Stimulated activated CD4-positive, alpha-beta T cell treated with anti-CD3 and anti-CD28 coated beads, Interleukin-12 subunit alpha, Interleukin-12 subunit beta, amount 100 ng/mL, for 48 hours (primary cell): ENCODE data around the gene CYP11A1.
A peak's percentile ranks its signal among the peaks of the same experiment; 100 is the strongest.

ENCODE experiments used
- DNase-seq, 3 donors: peaks; one replicate each; pipeline ENCODE4 v3.0.0-alpha.2; 2020; ENCODE audit warnings: low read depth in 2 of 3, low spot score in 1 of 3

CYP11A1 gene

DNA sequence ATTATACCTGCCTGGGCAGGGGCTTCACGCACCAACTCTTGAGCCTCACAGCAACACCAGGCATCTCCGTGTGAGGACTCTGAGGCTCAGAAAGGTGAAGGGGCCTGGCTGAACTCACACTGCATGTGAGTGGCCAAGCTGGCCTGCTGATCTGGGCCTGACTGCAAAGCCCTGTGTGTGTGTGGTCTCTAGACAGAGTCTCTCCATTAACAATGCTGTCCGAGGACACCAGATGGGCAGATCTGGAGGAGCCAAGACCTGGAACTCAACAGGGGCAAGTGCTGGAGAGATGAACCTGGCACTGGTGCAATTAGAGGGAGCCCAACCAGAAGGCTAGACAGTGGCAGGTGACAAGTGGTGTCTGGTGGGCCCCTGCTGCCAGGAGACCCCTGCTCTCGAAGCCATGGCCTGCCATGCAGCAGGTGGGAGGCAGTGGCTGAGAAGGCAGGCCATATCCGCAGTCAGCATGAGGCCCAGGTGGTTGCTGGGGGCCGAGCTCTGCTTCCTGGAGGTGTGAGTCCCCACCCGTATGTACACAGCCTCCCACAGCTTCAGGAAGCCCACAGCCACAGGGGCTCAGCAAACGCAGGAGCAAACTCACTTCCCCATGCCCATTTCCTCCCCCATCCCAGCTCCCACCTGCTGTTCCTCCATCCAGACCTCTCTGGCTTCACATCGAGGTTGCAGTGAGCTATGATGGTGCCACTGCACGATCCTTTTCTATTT, 39.0 kb downstream of the CYP11A1 start:
- no peak for DNase-seq

DNA sequence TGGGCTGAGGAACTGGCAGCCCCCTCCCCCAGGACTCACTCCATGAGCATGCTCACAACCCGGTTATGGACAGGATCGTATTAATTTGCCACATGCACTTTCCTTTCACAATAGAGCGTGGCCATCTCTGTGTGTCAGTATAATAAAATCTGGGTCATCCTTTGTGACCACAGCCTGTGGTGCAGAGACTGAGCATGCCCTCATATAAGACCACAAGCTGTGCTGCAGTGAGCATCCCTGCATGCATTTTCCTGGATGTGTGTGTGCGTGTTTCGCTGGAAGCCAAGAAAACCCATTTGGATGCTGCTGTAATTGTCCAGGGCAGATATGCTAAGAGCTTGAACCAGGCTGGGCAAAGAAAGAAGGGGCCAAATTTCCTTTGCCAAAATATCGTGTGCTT, 39.7 kb downstream of the CYP11A1 start:
- no peak for DNase-seq

DNA sequence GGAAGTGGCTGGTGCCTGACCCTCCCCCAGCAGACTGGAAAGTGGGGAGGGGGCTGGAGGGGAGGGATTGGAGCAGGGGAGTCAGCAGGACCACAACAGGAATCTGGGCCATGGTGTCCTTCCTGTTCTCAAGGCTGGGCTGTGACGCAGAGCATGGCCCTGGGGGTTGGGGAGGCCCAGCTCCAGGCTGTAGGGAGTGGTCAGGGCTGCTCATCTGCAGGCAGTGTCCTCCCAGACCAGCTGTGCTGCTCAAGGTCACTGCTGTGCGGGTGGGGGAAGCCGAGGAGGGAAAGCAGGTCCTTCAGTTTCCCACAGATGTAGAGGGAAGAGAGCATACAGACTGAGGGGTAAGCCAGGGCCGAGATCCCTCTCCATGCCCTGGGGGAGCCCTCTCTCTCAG, 40.7 kb downstream of the CYP11A1 start:
- no peak for DNase-seq

DNA sequence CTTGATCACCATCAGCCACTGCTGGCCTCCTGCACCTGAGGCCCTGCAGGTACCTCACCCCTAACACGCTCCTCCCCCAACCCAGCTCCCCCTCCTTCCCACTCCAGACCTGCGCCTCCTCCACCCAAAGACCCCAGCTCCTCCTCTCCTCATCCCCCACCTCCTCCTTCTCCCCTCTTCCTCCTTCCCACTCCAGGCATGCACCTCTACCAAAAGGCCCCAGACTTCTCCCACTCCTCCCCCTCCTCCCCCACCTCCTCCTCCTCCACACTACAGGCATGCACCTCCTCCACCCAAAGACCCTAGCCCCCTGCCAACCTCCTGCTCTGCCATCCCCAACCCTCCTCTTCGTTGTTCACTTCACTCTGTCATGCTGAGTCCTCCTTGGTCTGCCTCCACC, 42.7 kb downstream of the CYP11A1 start:
- no peak for DNase-seq

DNA sequence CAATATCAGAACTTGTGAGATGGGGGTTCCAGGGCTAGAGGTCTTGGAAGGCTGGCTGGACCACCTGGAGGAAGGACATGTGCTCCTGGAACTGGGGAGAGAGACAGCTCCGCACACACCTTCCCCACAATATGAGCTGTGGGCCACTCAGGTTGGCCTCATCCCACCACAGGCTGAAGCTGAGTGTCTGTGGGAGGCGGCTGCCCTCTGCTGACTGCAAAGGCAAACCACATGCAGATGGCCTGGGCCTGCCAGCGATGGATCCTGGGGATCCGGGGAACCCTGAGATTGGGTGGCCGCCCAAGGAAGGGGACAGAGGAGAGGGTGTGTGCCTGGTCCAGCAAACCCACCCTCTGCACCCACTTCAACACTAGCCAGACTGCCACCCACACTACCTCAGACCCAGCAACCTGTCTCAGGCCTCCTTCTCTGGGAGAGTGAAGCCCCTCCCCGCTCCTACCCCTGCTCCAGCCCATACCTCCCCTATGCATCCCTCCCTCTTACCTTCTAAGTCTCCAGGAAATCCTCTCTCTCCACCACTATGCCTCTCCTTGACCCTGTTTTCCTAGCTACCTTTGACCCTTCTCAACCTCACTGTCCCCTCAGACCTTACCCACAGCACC, 44.8 kb downstream of the CYP11A1 start:
- DNase-seq: peak; percentile 44 to 48 (median 47)

DNA sequence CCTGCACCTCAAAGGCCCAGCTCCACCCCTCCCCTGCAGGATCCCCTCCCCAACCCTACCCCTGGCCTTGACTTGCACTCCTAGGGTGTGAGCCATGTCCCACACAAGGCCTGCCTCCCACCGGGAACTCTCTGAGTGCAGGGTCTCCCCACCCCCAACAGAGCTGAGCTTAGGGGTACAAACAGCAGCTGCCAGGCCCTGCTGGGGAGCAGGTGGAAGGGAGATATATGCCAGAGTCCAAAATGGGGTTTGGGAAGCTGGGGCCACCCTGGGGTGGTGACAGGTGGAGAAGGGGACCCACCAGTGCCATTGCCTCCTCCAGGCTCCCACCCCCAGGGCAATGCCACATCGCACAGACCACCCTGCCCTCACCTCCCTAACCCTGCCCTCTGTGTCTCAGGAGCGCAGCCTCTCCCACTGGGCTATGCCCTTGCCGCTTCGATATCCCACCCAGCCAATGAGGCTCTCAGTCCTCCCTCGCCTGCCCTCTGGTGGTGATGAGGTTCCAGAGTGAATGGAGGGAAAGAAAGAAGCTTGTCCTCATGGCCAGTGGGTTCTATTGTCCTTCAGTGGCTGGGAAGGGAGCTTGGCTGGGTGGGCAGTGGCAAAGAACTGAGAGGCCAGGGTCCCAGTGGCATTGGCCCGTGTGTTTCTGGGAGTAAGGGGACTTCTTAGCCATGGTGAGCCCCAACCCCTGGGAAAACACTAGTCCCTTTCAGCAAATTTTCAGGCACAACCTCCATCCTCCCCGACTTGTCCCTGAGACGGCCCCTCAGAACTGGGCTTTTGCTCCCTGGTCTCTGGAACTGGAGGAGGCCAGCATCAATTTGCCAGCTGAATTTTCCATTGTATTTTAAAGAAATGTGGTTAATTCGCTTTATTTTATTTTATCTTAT, 46.8 kb downstream of the CYP11A1 start:
- peak in 1 of 3 donors; percentile 50 for DNase-seq

DNA sequence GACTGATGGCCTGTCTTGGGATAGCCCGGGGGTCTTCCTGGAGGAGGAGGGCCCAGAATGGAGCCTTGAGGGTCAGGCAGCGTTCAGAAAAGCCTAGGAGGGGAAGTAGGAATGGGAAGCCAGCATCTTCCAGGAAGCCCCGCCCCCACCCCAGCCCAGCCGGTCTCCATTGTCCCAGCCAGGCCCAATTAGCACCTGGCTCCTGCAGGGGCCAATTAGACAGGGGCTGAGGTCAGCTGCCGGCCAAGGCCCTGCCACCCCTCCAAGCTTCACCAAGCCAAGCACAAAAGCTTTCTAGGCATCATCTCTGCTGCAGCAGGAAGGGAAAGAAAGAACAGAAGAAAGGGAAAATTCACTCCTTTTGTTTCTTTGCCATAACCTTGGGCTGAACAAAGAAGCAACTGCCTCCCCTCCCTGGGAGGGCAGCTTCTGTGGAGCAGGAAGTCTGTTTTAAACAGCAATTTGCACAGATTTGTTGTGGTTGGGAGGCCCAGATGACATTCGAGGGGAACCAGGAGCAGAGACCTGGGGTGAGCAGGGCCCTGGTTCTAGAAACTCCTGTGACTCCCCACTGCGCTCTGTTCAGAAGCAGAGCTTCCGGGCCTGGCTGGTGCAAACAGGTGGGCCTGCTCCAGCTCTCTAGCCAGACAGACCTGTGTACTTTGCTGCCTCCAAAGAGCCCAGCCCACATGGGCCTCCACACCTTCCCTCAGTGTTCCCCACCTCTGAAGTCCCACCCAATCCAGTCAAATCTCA, 47.7 kb downstream of the CYP11A1 start:
- DNase-seq: no peak

DNA sequence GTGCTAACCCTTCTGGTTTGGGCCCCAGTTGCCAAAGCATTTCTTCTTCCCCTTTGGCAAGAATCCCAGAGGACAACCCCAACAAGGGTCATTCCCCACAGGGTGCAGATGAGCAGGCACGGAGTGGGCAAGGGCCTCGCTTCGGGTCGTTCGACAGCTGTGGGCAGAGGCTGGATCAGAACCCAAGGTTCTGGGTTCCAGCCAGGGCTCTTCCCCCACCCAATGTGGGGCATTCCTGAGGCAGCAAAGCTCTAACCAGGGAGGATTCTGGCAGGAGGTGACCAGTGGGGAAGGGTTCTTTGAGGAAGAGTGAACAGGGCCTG, 48.3 kb downstream of the CYP11A1 start:
- no peak for DNase-seq

DNA sequence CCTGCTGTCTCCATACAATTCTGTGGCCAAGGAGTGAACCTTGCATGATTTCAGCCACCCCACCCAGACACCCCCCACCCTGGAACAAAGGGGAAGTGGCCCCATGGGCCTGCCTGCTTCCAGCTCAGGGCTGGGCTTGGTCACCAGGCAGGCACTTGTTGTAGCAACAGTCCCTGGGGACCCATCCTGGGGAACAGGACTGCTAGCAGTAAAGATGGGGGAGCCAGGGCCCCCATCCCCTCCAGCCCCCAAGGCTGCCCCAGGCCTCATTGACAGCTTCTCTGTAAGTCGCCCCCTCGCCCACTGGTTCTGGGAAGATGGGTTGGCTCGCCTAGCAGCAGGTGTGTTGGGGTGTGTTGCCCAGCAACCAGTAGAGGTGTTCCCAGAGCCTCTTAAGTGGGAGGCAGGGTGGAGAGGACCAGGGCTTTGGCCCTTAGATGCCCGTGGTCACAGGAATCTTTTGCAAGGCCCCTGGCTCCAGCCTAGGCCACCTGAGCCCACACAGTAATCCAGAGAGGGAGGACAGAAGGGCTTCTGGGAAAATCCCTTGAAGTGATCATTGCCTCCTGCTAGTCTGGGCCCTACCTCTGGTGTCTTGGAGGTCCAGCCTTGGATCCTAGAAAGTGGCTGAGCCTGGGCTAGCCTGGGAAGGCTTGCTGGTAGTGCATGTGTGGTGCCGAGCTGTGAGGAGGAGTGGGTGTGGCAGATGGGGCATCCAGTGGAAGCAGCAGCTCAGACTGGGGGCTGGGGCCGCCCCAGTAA, 48.9 kb downstream of the CYP11A1 start:
- no peak for DNase-seq

DNA sequence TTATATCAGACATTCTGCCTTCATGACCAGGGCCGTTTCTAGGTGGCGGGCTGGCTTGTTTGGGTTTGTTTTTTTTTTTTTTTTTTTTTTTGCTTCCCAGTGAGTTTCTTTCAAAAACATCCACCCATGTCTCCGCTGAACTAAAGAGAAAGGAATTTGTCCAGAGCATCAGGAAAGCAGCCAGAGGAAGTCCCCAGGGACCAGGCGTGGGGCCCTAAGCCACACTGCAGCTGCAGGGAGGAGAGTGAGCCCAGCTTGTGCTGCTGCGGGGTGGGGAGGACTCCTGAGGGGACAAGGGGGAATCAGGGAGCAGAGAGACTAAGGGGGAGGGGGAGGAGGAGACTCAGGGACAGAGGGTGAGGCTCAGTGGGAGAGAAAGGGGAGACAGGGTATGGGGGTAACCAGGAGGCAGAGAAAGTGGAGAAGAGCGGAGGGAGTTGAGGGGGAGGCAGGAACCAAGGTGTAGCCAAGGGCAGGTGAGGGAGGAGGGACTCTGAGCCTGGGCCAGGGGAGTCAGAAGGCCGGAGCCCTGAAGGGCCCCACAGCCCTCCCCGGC, 49.5 kb downstream of the CYP11A1 start:
- DNase-seq: no peak

DNA sequence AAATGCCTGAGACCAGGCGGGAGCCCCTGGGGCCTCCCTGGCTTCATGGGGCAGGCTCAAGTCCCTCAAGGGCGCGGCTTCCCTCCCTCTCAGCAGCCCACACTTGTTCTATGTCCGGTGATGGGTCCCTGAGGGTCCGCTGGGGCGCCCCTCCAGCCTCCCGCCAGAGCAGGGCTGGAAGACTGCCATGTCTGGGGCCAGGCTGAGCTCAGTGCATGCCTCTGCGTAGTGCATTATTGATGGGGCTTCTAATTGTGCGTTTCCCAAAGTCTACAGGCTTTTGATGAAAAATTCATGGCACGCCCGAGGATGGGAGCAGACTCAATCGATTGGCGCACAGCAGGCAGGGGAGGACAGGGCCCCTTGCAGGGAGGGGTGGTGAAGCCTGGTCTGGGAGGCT, 51.3 kb downstream of the CYP11A1 start:
- no peak for DNase-seq

DNA sequence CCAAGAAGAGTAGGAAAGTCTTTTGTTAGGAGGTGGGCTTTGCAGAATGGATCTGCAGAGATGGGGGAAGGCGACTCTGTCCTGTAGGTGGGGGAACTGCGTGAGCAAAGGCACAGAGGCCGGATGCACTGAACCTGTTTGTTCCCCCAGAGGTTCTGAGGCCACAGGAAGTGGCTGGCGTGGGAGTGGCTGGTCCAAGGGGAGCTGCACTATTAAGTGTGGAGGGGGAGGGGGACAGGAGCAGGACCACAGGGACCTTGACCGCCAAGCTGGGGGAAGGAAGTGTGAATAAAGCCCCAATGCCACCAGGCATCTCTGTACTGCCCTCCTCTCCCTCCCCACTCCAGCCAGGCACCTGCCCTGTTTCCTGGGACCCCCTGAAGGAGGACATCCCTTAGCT, 51.8 kb downstream of the CYP11A1 start:
- peak in 1 of 3 donors; percentile 10 for DNase-seq

DNA sequence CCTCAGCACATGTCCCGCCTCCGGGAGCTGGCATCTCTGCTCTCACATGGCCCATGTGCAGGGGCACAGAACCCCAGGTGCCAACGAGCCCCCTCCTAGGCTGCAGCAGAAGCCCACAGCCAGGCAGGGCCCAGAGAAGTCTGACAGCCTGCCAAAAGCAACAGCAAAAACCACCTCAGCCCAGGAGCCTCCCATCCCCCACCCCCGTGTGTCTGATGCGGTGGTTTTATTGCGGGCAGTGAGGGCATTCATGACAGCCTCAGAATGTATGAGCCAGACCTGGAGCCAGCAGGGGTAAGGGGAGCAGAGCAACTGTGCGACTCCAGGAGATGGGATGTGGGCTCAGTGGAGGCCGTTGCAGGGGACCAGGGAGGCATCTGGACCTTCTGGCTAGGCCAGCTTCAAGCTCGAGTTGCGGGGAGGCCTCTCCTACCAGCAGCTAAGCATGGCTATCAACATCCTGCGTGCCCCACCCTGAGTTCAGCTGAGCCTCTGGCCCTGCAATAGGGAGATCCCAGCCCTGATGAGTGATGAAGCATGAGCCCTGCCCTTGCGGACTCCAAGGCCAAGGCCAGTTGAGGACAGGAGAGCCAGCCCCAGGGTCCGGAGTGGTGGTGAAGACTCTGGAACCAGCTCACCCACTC, 52.5 kb downstream of the CYP11A1 start:
- no peak for DNase-seq

DNA sequence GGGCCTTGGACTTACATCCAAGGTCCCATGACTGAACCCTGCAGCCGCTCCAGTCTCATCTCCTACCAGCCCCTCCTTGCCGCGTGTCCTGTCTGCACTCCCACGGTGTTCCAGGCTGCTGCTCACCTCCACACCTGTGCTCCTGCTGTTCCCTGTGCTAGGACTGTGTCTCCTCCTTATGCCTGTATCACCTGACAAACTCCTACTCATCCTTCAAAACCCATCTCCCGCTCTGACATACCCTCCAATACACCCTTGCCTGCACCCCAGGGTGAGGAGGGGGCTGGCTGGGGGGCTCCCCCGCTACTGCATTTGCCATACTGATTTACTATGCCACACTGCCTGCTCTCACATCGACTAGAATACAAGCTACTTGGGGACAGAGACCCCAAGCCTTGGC, 53.6 kb downstream of the CYP11A1 start:
- no peak for DNase-seq

DNA sequence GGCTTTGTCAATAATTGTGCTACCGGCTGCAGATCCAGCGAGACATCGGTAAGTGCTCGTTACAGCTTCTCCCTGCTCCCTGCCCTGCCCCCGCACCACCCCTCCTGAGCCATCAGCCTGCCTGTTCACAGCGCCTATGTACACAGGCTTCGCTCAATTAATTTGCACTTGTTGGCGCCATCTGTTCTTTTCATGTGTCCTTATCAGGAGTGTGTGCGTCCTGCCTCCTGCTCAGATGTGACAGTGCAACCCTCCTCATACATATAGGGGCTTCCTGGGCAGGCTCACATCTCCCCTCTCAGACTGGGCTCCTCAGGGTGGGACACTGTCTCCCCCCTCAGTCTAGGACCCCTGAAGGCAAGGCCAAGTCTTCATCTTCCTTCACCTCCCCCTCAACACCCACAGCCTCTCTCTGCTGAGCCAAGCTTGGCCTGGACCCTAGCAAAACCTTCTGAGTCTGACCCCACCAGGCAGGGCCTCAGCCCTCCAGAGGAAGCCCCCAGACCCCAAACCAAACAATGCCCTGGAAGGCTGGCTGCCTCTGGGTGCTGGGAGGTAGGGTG, 54.9 kb downstream of the CYP11A1 start:
- DNase-seq: no peak

DNA sequence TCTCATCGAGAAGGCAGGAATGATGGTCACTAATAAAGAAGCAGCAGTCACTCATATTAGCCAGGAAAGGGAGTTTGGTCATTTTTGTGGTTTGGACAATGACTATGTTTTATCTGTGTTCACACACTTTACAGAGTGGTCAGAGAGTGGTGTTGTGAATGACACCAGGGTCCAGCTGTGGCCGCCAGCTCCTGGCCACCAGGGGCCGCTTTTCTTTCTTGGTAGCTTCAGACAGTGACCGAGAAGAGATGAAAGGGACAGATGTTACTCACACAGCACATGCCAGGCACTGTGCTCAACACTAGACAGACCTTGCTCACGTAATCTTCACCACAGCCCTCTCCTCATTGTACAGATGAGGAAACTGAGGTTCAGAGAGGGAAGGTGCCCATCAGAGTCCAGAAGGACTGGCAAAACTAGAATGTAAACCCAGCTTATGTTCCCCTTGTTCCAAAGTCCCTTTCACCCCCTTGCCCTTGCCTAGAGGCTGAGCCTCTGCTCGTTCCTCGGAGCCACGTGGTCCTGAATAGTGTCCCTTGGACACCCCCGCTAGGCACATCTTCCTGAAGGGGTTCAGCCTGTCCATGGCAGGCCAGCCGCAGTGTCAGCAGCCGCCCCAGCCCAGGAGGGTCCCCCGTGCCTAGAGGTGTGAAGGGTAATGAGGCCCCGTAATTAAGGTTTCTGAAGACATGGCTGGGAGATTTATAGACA, 55.6 kb downstream of the CYP11A1 start:
- DNase-seq: no peak

DNA sequence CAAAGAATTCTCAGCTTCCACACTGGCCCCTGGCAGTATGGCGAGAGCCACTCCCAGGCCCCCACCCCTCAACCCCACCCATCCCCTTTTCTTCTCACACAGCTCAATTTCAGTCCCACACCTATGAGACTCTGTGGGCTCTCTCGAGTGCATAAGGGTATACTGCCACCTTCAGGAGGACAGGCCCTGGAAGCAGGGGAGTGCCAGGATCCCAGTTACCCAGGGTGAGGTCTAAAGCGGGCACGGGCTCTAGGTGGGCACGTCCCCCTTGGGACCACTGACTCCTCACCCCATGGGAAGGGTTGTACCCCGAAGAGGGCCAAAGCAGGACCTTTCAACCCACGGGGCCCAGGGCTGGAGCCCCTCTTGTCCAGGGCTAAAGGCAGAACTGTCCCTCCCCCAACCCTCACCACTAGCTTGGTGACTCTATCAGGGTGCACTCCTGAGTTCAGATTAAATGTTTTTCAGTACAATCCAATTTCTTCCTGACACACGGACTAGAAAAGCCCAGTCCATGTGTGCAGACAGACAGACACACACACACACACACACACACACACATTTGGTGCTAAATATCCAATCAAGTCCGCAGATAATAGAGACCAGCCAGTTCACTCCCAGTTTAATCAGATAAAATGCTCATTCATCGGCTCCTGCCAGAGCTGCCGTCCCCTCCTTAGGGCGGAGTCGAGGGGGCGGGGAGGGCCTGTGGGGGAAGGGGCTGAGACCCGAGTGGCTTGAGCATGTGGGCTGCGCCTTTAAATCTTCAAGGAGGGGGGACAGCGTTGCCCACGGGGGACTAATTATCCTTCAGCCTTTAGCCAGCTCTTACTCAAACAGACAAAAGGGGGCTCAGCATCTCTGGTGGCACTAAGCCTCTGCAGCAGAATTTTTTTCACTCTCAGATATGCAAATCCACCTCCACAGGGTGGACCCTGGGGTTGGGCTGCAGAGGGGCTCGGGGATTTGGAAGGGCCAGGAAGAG, 59.3 kb downstream of the CYP11A1 start:
- peak in 1 of 3 donors; percentile 27 for DNase-seq

DNA sequence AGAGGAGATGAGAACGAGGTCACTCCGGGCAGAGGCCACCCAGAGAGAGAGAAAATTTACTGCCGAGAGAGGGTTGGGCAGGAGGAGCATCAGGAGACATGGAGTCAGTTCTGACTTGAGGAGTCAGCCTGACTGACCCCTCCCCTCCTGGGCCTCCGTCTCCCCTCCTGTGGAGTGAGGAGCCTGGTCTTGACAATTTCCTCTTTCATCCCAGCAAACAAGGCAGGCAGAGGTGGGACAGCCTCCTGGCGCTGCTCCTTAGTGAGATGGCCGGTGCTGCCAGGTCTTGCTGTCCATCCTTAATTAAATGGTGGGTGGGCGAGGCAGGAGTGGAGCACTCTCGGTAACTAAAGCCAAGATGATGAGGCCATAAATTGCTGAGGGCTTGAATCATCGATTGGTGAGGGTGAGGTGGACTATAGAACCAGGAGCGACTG, 60.6 kb downstream of the CYP11A1 start:
- DNase-seq: no peak
